Motor neuron (in vitro differentiated cells): ENCODE data around the gene MAPK12. TPM values are rescaled to one million over a fixed set of nuclear protein-coding genes. Genes with fewer than 3 reads are reported as not detected.

Source experiments
- ATAC-seq, 8 experiments: fragments of 200-7000 bp; cut with Tn5 transposase; replicated peaks in 6 of 8; 2 replicates each; pipeline ENCODE4 v1.8.0; 2021; ENCODE audit warnings: mild to moderate bottlenecking in 8 of 8, moderate library complexity in 8 of 8
- H3K27ac ChIP-seq, 2 donors: fragments of 250-450 bp; sonication (Bioruptor Pico); 2 replicates each; pipeline ENCODE4 v1.9.0; 2021; ENCODE audit warnings: antibody characterized with exemption in 2 of 2, mild to moderate bottlenecking in 2 of 2, moderate library complexity in 1 of 2
- H3K4me1 ChIP-seq, 2 donors: fragments of 250-450 bp; sonication (Bioruptor Pico); replicated peaks in 1 of 2; 2 replicates each; pipeline ENCODE4 v1.6.1; 2021; ENCODE audit warnings: antibody characterized with exemption in 2 of 2, mild to moderate bottlenecking in 2 of 2, moderate library complexity in 1 of 2
- H3K4me3 ChIP-seq, 5 donors: fragments of 250-450 bp; sonication (Bioruptor Pico); 2 replicates each; pipeline ENCODE4 v1.9.0; 2021; ENCODE audit warnings: antibody characterized with exemption in 5 of 5, mild to moderate bottlenecking in 5 of 5, moderate library complexity in 4 of 5
- WGBS, 10 experiments: fragments of 450-650 bp; shearing (Covaris generic); methylation state at CpG; one replicate each; pipeline ENCODE4 v1.0.0; 2022; 5-methylcytosine and 5-hydroxymethylcytosine counted together
- in situ Hi-C, 9 experiments: fragments of 400-800 bp; cut with MboI; loops; one replicate each; pipeline ENCODE4 v1.15.0; 2021; ENCODE audit warnings: low sequenced_read_pairs in 9 of 9, low pct_unique_long_range_greater_than_20kb in 2 of 9; ENCODE audit not compliant: unreplicated experiment in 9 of 9
- total RNA-seq, 8 experiments: library from RNA; unstranded; fragments of 300-600 nt; gene quantifications; 2 replicates each; pipeline versions ENCODE4 v1.2.3 to v1.2.4, GENCODE V29; 2022

Gene MAPK12
- total RNA-seq, 8 experiments from 2014 or later: 8.8 to 34.7 (median 22.7) TPM

DNA sequence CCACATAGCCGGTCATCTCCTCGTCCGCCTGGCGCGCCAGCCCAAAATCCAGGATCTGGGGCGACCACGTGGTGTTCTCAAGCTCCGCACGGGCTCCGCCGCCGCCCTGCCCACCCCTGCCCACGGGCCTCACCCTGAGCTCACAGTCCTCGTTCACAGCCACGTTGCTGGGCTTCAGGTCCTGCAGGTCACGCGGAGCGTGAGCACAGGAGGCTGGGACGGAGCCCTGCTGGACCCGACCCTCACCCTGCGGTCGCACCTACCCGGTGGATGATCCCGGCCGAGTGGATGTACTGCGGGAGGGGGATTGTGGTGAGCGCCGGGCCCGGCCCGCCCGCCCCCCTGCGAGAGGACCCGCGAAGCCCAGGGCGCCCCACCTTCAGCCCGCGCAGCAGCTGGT, 5.5 kb upstream of the MAPK12 start:
- Histone ChIP-seq H3K4me3 (peak overlapping the region in 4 of 5 donors; percentile 19 to 74 (median 25)), H3K4me1 (peaks cover 46 to 54% of the 10 kb centered on the region in 2 donors), H3K27ac (peak overlapping the region in 1 of 2 donors; percentile 62)
- 70 to 100% (median 80%) methylated on average over 2 to 3 of the region's 37 CpGs; no CpG with 5 or more reads in 7 of the 10 experiments for WGBS, 10 experiments
- in situ Hi-C loops: loop anchor here in 1 of 9 experiments (10.0 kb wide), 1 partner anchor 58 kb away; the partner anchor contains the start of gene DENND6B
- no peak for ATAC-seq

DNA sequence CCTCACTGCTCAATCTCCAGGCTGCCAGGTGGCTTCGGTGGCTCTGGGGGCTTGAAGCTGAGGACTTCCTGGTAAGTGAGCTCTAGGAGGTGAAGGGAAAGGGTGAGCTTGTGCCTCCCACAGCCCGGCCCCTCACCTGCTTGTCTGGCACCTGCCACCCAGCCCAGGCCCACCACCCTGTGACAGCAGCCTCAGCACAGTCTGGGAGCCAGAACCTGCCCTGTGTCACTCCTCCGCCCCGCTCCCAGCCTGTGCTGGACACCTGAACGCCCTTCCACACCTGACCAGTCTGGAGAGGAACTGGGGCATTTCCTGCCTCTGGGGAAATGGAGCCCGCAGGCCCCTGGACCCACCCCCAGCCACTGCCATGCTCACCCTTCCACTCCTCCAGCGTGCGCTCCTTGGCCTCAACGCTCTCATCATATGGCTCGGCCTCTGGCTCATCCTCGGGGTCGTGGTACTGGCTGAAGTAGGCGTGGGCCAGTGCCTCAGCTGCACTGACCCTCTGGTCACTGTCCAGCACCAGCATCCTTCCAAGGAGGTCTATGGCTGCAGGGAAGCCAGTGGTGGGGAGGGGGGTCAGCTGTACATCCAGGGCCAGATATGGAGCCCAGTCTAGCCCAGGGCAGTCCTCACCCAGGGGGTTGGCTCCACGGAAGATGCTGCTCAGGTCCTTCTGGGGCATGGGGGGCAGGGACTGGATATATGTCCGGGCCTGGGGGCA, 3.6 kb upstream of the MAPK12 start:
- in situ Hi-C loops: loop anchor here in 1 of 9 experiments (10.0 kb wide), 1 partner anchor 60 kb away; the partner anchor contains the start of gene DENND6B
- H3K4me1 ChIP-seq: peaks cover 47% of the 10 kb centered on the region in 2 donors
- 40 to 100% (median 48%) methylated on average over 1 to 5 of the region's 15 CpGs; no CpG with 5 or more reads in 5 of the 10 experiments for WGBS, 10 experiments

DNA sequence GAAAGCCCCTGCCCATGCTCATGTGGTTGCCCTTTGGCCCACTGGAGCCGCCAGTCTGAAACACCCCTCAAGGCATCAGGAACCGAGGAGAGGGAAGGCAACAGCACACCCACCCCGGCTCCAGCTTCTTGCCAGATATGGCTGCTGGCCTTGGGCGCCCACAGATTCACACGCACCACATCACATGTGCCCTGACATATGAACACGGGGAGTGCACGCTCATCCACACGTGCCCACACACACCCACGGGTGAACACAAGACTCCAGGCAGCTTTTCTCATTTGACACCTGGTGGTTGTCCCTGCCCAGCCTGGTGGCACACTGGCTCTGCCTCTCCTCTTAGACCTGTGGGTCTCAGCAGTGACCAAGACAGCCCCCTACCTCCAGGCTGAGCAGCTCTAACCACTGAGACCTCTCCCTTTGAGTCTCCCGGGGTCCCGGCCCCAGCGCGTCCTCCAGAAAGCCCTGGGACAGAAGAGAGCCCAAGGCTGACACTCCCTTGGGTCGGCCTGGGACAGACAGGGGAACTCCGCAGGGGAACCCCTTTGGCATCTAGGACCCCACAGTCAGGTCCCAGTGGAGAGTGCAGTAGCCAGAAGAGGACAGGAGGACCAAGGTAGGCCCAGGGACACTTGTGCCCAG, 2.7 kb upstream of the MAPK12 start:
- WGBS, 10 experiments: 80 to 91% (median 83%) methylated on average over 1 to 8 of the region's 15 CpGs; no CpG with 5 or more reads in 6 of the 10 experiments
- Histone ChIP-seq H3K27ac (no peak overlapping the region), H3K4me3 (no peak overlapping the region), H3K4me1 (peaks cover 48 to 49% of the 10 kb centered on the region in 2 donors)
- no peak for ATAC-seq
- in situ Hi-C loops: loop anchor here in 1 of 9 experiments (10.0 kb wide), 1 partner anchor 61 kb away; the partner anchor contains the start of gene DENND6B

More for the DNA sequence above, 3.6 kb upstream of the MAPK12 start:
- no peak overlapping the region for H3K4me3 ChIP-seq
- no peak overlapping the region for H3K27ac ChIP-seq
- no peak for ATAC-seq

DNA sequence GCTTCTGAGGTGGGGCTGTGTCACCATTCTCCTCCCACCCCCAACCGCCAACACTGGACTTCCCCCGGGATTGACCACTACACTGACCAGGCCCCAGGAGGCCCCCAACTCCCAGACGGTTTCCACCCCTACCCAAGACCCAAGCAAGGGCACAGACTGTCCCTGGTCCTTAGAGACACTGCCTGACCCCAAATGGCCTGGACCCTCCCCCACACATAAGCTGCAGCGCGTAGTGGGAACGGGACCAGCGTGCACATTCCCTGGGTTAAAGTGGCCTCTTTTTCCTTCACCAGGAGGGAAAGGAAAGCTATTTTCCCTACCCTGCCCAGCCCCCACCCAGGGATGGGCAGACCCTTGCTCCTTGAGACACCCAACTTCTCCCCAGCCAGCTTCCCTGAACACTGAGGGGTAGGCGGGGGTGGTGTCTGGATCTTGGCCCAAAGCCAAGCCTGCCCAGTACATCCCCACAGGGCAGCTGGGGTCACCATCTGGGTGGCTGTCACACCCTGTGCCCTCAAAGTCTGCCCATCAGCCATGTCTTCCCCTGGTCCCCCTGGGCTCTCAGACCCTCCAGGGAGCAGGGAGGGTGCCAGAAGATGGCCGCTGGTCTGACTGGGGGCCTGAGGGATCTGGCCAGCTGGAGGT, 1.6 kb upstream of the MAPK12 start:
- in situ Hi-C loops: loop anchor here in 1 of 9 experiments (10.0 kb wide), 1 partner anchor 62 kb away; the partner anchor contains the start of gene DENND6B
- H3K27ac ChIP-seq: peak overlapping the region in 1 of 2 donors; percentile 10
- ATAC-seq: no peak
- H3K4me1 ChIP-seq: peaks cover 37 to 39% of the 10 kb centered on the region in 2 donors
- 46 to 80% (median 71%) methylated on average over 1 to 4 of the region's 9 CpGs; no CpG with 5 or more reads in 7 of the 10 experiments for WGBS, 10 experiments
- no peak overlapping the region for H3K4me3 ChIP-seq

DNA sequence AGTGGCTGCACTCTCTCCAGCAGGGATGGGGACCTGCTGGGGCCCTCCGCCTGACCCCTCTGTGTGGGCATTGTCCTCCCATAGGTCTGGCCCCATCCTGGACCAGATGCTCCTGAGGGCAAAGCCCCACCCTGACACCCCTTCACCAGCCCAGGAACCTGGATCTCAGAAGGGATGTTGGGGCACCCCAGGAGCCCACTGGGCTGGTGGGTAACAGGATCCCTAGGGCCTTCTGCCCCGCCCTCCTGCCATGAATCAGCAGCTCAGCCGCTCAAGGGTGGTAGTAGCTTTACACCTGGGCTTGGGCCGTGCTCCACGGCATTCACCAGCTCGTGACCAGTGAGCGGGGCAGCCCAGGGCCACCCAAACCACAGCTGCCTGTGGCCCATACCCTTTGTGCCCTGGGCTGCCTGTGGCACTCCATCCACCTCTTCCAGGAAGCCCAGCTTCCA, 1.0 kb upstream of the MAPK12 start:
- in situ Hi-C loops: loop anchor here in 1 of 9 experiments (10.0 kb wide), 1 partner anchor 62 kb away; the partner anchor contains the start of gene DENND6B
- Histone ChIP-seq H3K27ac (peak overlapping the region; percentile 10 to 87), H3K4me1 (peaks cover 34 to 35% of the 10 kb centered on the region in 2 donors), H3K4me3 (peak overlapping the region in 3 of 5 donors; percentile 48 to 63 (median 56))
- no peak for ATAC-seq
- 40 to 67% methylated on average over 1 of the region's 7 CpGs; no CpG with 5 or more reads in 8 of the 10 experiments for WGBS, 10 experiments

DNA sequence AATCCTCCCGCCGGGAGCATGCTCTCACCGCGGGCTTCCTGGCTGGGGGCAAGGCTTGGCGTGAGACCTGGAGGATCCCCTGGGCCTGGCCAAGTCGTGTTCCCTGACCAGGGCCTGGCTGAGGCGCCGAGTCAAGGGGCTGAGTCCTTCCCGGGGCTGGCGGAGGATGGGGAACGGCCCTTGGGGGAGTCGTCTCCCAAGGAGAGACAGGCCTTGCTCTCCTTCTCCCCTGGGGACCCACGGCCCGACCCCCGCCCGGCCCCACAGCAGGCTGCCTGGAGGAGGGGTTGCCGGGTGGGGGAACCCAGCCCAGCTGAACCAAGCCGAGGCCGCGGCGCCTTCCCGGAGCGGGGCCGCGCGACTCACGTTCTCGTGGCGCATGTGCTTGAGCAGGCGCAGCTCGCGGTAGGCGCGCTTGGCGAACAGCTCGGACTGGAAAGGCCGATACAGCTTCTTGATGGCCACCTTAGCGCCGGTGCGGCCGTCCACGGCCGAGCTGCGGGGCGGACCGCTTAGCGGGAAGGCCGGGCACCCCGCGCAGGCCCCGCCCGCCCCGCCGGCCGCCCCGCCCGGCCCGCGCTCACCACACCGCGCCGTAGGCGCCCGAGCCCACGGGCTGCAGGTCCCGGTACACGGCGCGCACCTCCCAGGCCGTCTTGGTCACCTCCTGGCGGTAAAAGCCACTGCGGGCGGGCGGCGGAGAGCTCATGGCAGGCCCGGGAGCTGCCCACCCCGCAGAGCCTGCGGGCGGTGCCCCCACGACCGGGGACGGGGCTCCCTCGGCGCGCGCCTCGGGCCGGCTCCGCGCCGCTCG, 475 bp downstream of the MAPK12 start:
- peaks cover 26 to 29% of the 10 kb centered on the region in 2 donors for H3K4me1 ChIP-seq
- peak overlapping the region; percentile 83 to 87 for H3K27ac ChIP-seq
- peak overlapping the region; percentile 48 to 63 (median 56) for H3K4me3 ChIP-seq
- ATAC-seq: peak; percentile 40 to 80 (median 60)
- 0% methylated on average over 1 of the region's 92 CpGs; no CpG with 5 or more reads in 9 of the 10 experiments for WGBS, 10 experiments
- in situ Hi-C loops: loop anchor here in 1 of 9 experiments (10.0 kb wide), 1 partner anchor 64 kb away; the partner anchor contains the start of gene DENND6B

DNA sequence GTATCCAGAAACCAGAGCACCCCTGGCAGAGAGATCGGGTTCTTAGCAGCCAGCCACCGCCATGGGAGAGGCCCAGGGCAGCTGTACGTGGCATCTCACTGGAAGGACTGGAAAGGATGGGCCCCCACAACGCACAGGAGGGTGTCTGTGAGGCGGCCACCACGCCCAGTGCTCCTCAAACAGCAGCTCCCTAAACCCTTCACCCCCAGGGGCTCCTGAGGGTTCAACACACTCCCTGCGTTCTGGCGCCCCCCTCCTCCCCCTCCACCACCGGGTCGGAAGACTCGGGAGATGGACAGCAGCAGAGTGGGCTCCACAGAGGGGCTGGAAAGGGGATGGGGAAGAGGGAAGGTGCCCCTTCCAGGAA, 1.1 kb downstream of the MAPK12 start:
- peak overlapping the region; percentile 48 to 63 (median 56) for H3K4me3 ChIP-seq
- peak overlapping the region; percentile 83 to 87 for H3K27ac ChIP-seq
- in situ Hi-C loops: loop anchor here in 1 of 9 experiments (10.0 kb wide), 1 partner anchor 64 kb away; the partner anchor contains the start of gene DENND6B
- ATAC-seq: peak in 3 of 8 experiments; percentile 4 to 8 (median 5)
- peaks cover 26 to 29% of the 10 kb centered on the region in 2 donors for H3K4me1 ChIP-seq
- WGBS, 10 experiments: 40% methylated on average over 1 of the region's 11 CpGs; no CpG with 5 or more reads in 9 of the 10 experiments

DNA sequence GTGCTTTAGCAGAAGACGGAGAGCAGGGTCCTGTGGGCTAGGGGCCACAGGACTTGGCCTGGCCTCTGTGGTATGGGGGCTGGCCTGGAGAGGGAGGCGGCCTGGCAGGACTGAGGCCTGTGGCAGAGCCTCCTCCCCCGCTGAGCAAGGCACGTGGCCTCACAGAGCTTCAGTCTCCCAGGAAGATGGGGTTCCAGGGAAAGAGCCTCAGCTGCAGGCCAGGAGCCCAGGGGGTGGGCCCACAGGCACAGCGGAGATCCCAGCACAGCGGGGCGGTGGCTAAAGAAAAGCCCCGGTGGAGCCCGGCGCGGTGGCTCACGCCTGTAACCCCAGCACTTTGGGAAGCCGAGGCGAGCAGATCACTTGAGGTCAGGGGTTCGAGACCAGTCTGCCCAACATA, 2.2 kb downstream of the MAPK12 start:
- H3K4me3 ChIP-seq: no peak overlapping the region
- H3K4me1 ChIP-seq: peaks cover 26 to 29% of the 10 kb centered on the region in 2 donors
- ATAC-seq: no peak
- in situ Hi-C loops: no loop called here
- no peak overlapping the region for H3K27ac ChIP-seq
- WGBS, 10 experiments: 100% methylated on average over 2 to 10 of the region's 15 CpGs; no CpG with 5 or more reads in 6 of the 10 experiments

DNA sequence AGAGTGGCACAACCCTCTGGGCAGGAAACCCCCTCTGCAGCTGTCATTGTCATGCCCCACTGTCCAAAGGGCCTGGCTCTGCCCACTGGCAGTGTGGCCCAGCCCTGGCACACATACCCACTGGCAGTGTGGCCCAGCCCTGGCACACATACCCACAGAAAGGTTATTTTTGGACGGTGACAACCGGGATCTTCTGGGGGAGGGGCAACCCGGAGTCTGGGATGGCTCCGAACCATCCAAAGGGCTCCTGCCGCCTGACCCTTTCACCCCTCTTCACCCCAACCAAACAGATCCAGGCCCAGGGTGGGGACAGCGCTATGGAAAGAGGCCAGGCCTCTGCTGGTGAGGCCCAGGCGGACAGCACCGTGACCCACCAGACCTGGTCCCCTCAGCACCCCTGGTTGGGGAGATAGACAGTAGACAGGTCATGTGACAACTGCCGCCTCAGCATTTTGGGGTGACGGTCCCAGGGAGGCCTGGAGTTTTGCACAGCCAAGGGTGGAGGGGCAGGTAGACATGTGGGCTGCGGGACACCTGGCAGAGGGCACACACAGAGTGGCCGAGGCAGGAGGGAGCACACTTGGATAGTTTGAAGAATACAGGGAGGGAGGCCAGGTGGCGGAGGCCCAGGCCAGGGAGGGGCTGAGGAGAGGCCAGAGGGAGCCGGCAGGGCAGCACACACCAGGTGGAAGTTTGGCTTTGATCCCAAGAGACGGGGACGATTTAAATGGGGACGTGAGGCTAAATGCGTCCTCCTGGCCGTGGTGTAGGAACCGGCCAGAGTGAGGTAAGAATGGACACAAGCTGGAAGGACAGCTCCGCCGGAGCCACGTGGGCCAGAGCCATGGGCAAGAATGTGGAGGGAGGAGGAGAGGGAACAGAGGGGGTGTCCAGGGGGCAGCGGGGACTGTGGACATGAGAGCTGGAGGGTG, 2.9 kb downstream of the MAPK12 start:
- H3K4me3 ChIP-seq: no peak overlapping the region
- 20 to 100% (median 83%) methylated on average over 1 to 15 of the region's 24 CpGs; no CpG with 5 or more reads in 4 of the 10 experiments for WGBS, 10 experiments

DNA sequence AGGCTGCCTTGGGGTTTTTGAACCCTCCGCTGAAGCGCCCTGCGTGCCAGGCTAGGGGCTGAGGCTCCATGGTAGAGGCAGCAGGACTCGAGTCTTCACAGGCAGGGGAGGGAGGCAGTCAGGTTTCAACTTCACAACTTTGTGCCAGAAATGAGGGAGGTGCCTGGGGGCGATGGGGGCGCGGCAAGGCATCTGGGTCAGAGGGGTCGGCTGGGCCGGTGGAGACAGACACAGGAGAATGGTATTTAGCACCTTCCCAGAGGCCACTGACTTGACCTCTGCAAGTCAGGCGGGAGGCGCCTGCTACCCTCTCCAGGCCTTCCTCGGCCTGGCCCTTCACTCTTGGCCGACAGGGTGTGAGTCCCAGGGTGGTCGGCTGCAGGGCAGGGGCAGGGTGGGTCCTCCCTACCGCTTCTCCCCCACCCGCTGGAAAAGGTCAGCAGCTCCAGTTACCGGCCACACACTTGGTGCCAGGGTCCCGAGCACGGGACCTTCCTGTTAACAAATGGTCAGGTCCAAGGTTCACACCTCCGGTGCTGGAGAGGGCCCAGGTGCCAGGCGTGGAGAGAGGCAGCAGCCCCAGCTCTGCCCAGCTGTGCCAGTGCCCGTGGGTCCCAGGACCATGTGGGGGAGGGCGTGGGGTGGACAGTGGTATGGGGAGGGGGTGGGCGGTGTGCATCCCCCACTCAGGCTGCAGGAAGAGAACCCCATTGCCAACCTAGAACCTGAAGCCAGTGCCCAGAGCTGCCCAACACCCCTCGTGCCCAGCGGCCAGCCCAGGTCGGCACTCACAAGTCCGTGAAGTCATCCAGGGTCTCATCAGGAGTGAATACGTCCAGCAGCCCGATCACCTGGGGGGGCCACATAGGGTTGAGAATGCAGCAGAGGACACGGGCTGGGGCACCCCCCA, 3.8 kb downstream of the MAPK12 start:
- in situ Hi-C loops: no loop called here
- ATAC-seq: no peak

More for the DNA sequence above, 2.9 kb downstream of the MAPK12 start:
- ATAC-seq: no peak
- Histone ChIP-seq H3K27ac (no peak overlapping the region), H3K4me1 (peaks cover 26 to 29% of the 10 kb centered on the region in 2 donors)
- in situ Hi-C loops: no loop called here

More for the DNA sequence above, 3.8 kb downstream of the MAPK12 start:
- Histone ChIP-seq H3K4me1 (peaks cover 19 to 21% of the 10 kb centered on the region in 2 donors), H3K27ac (no peak overlapping the region), H3K4me3 (no peak overlapping the region)
- 100% methylated on average over 2 of the region's 31 CpGs; no CpG with 5 or more reads in 9 of the 10 experiments for WGBS, 10 experiments
